ENCODE data around the gene CYSLTR2.
"Not testable (repeated sequence)": the region's sequence is repeated elsewhere in the genome, so short reads cannot be mapped to it uniquely, and the experiment has no call there.

The CYSLTR2 gene

GRCh38 chr13:48695776-48696175 lies 42.0 kb downstream of the CYSLTR2 start:
- Mint-ChIP-seq H3K9me3 (no peaks in the 10 kb centered on the region), H3K4me3 (no peak overlapping the region), H3K27me3 (ENCODE audit: low read depth) (no peaks in the 10 kb centered on the region), H3K4me1 (ENCODE audit: low read depth) (no peaks in the 10 kb centered on the region), H3K36me3 (ENCODE audit: low read depth) (peaks cover 2% of the 10 kb centered on the region), H3K27ac (no peak overlapping the region)

DNA sequence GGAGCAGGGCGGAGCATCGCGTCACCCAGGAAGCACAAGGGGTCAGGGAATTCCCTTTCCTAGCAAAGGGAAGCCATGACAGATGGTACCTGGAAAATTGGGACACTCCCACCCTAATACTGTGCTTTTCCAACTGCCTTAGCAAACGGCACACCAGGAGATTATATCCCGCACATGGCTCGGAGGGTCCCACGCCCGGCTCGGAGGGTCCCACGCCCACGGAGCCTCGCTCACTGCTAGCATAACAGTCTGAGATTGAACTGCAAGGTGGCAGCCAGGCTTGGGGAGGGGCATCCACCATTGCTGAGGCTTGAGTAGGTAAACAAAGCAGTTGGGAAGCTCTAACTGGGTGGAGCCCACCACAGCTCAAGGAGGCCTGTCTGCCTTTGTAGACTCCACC lies 42.9 kb downstream of the CYSLTR2 start:
- not testable (repeated sequence) for H3K27me3 Mint-ChIP-seq (ENCODE audit: low read depth); H3K4me1 Mint-ChIP-seq (ENCODE audit: low read depth); H3K9me3 Mint-ChIP-seq; H3K4me3 Mint-ChIP-seq; H3K27ac Mint-ChIP-seq; H3K36me3 Mint-ChIP-seq (ENCODE audit: low read depth)

GRCh38 chr13:48707405-48707804 lies 53.7 kb downstream of the CYSLTR2 start:
- Mint-ChIP-seq H3K27ac (no peak overlapping the region), H3K4me3 (no peak overlapping the region), H3K9me3 (peaks cover 22% of the 10 kb centered on the region), H3K27me3 (ENCODE audit: low read depth) (no peaks in the 10 kb centered on the region), H3K4me1 (ENCODE audit: low read depth) (peaks cover 4% of the 10 kb centered on the region), H3K36me3 (ENCODE audit: low read depth) (no peaks in the 10 kb centered on the region)

DNA sequence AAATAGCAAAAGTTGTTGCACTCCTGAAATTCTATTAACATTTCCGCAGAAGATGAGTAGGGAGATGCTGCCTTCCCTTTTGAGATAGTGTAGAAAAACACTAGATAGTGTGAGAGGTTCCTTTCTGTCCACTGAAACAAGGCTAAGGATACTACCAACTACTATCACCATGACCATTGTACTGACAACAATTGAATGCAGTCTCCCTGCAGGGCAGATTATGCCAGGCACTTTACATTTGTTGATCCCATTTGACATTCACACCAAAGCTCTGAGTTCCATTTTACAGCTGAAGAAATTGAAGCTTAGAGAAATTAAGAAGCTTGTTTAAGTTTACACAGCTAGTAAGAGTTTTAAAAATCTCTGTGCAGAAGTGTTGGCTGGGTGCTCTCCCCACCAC lies 55.0 kb downstream of the CYSLTR2 start:
- no peak overlapping the region for H3K4me3 Mint-ChIP-seq
- no peak overlapping the region for H3K27ac Mint-ChIP-seq
- peaks cover 4% of the 10 kb centered on the region for H3K4me1 Mint-ChIP-seq (ENCODE audit: low read depth)
- H3K9me3 Mint-ChIP-seq: peaks cover 25% of the 10 kb centered on the region
- peaks cover 1% of the 10 kb centered on the region for H3K36me3 Mint-ChIP-seq (ENCODE audit: low read depth)
- no peaks in the 10 kb centered on the region for H3K27me3 Mint-ChIP-seq (ENCODE audit: low read depth)

GRCh38 chr13:48709213-48709612 lies 55.5 kb downstream of the CYSLTR2 start:
- H3K9me3 Mint-ChIP-seq: peaks cover 28% of the 10 kb centered on the region
- H3K4me3 Mint-ChIP-seq: no peak overlapping the region

DNA sequence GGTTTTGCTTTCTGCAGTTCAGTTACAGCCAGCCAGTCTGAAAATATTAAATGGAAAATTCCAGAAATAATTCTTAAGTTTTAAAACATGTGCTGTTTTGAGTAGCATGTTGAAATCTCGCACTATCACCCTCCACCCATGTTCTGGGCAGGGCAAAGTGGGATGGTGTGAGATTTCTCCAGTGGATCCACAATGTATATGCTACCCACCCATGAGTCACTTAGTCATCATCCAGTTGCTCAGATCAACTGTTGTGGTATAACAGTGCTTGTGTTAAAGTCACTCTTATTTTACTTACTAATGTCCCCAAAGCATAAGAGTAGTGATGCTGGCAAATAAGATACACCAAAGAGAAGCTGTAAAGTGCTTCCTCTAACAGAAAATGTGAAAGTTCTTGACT lies 56.4 kb downstream of the CYSLTR2 start:
- Mint-ChIP-seq H3K4me1 (ENCODE audit: low read depth) (peaks cover 4% of the 10 kb centered on the region), H3K4me3 (no peak overlapping the region), H3K36me3 (ENCODE audit: low read depth) (peaks cover 2% of the 10 kb centered on the region), H3K27me3 (ENCODE audit: low read depth) (no peaks in the 10 kb centered on the region), H3K9me3 (peaks cover 20% of the 10 kb centered on the region), H3K27ac (no peak overlapping the region)

More at GRCh38 chr13:48709213-48709612, 55.5 kb downstream of the CYSLTR2 start:
- Mint-ChIP-seq H3K4me1 (ENCODE audit: low read depth) (peaks cover 4% of the 10 kb centered on the region), H3K27ac (no peak overlapping the region), H3K27me3 (ENCODE audit: low read depth) (no peaks in the 10 kb centered on the region), H3K36me3 (ENCODE audit: low read depth) (peaks cover 2% of the 10 kb centered on the region)

DNA sequence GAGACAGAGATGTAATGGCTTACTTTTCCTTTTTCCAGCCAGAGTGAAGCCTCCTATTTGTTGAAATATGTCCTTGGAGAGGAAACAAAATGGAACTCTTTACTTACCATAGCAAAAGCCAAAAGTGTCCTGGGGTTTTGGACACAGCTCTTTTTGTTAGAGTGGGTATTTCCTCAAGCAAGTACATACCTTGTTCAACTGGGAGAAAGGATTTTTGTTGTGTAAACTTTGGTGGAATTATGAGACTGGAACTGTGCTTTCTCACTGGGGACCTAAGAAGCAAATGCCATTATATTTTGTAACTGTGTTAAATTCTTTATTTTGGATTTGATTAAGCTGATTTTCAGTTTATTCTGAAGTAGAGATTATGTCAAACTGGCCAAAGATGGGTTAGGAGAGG lies 58.4 kb downstream of the CYSLTR2 start:
- H3K27ac Mint-ChIP-seq: no peak overlapping the region
- no peaks in the 10 kb centered on the region for H3K27me3 Mint-ChIP-seq (ENCODE audit: low read depth)
- H3K4me1 Mint-ChIP-seq (ENCODE audit: low read depth): peaks cover 4% of the 10 kb centered on the region
- peaks cover 33% of the 10 kb centered on the region for H3K9me3 Mint-ChIP-seq
- H3K36me3 Mint-ChIP-seq (ENCODE audit: low read depth): peaks cover 2% of the 10 kb centered on the region
- H3K4me3 Mint-ChIP-seq: no peak overlapping the region

GRCh38 chr13:48715977-48716376 lies 62.2 kb downstream of the CYSLTR2 start:
- Mint-ChIP-seq H3K4me3 (no peak overlapping the region), H3K9me3 (peaks cover 40% of the 10 kb centered on the region), H3K27ac (no peak overlapping the region), H3K27me3 (ENCODE audit: low read depth) (no peaks in the 10 kb centered on the region), H3K4me1 (ENCODE audit: low read depth) (no peaks in the 10 kb centered on the region), H3K36me3 (ENCODE audit: low read depth) (peaks cover 2% of the 10 kb centered on the region)

DNA sequence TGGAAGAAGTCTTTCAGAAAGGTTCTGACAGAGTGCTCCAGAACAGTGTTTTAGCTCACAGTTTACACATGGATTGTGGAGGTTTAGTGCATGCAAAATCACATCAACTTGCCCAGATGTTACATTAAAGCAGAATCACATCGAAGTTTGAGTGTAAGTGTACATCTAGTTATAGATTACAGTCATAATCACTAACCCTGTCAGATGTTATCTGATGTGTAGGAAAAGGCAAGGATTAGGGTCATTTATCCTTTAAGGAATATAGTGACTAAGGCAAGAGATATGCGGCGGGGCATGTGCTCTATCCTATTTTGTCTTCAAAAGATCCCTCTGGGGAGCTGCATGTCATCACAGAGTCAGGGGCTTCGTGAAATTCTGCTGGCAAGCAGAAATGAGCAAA lies 66.9 kb downstream of the CYSLTR2 start:
- Mint-ChIP-seq H3K4me3 (no peak overlapping the region), H3K9me3 (peaks cover 26% of the 10 kb centered on the region), H3K4me1 (ENCODE audit: low read depth) (no peaks in the 10 kb centered on the region), H3K36me3 (ENCODE audit: low read depth) (no peaks in the 10 kb centered on the region), H3K27ac (no peak overlapping the region), H3K27me3 (ENCODE audit: low read depth) (peaks cover 7% of the 10 kb centered on the region)

- Mint-ChIP-seq H3K36me3 (ENCODE audit: low read depth) (no peaks in the 10 kb centered on the region), H3K27me3 (ENCODE audit: low read depth) (peaks cover 7% of the 10 kb centered on the region), H3K9me3 (peaks cover 7% of the 10 kb centered on the region), H3K4me1 (ENCODE audit: low read depth) (no peaks in the 10 kb centered on the region), H3K27ac (no peak overlapping the region), H3K4me3 (no peak overlapping the region)
These were observed 69.4 kb downstream of the CYSLTR2 start for GRCh38 chr13:48723168-48723567.

GRCh38 chr13:48725271-48725670 lies 71.5 kb downstream of the CYSLTR2 start:
- Mint-ChIP-seq H3K4me3 (no peak overlapping the region), H3K36me3 (ENCODE audit: low read depth) (no peaks in the 10 kb centered on the region), H3K27me3 (ENCODE audit: low read depth) (peaks cover 7% of the 10 kb centered on the region), H3K4me1 (ENCODE audit: low read depth) (no peaks in the 10 kb centered on the region), H3K27ac (no peak overlapping the region), H3K9me3 (peaks cover 4% of the 10 kb centered on the region)

GRCh38 chr13:48726711-48727110 lies 73.0 kb downstream of the CYSLTR2 start:
- Mint-ChIP-seq H3K4me3 (no peak overlapping the region), H3K27me3 (ENCODE audit: low read depth) (peaks cover 13% of the 10 kb centered on the region), H3K27ac (no peak overlapping the region), H3K4me1 (ENCODE audit: low read depth) (no peaks in the 10 kb centered on the region), H3K36me3 (ENCODE audit: low read depth) (no peaks in the 10 kb centered on the region), H3K9me3 (peaks cover 4% of the 10 kb centered on the region)

DNA sequence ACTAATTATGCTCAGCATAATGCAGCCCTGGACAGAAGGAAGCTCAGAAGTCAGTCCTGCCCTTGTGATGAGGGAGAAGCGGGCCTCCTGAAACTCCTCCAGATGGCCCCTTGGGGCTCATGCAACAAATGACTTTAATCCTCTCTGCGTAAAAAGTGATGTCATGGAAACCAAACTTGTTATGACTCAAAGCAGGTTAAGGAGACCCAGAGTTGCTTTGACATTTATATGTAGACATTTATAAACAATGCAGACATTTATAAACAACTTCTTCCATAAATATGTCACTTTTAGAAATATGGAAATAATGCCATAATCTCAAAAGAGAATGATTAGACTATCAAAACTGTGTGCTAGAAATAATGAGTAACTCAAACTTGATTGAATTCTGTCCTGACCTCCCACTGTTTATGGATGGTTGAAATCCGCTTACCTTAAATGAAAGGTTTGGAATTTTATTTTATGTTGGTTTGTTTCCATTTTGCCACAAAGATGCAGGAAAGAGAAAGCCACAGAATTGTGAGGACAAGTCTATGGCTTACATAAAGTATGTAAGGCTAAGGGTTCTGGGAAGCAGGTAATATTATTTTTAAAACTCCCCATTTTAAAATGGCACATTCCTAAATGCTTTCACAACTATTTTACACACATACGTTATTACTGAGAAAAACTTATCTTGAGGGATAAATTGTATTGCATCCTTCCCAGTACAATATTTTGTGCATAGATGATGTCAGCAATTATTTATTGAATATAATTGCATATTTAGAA lies 73.7 kb downstream of the CYSLTR2 start:
- Mint-ChIP-seq H3K36me3 (ENCODE audit: low read depth) (no peaks in the 10 kb centered on the region), H3K27me3 (ENCODE audit: low read depth) (peaks cover 9% of the 10 kb centered on the region), H3K4me1 (ENCODE audit: low read depth) (peaks cover 2% of the 10 kb centered on the region), H3K27ac (no peak overlapping the region), H3K4me3 (no peak overlapping the region), H3K9me3 (no peaks in the 10 kb centered on the region)

- Mint-ChIP-seq H3K27ac (no peak overlapping the region), H3K9me3 (no peaks in the 10 kb centered on the region), H3K4me1 (ENCODE audit: low read depth) (peaks cover 2% of the 10 kb centered on the region), H3K36me3 (ENCODE audit: low read depth) (no peaks in the 10 kb centered on the region), H3K27me3 (ENCODE audit: low read depth) (peaks cover 9% of the 10 kb centered on the region), H3K4me3 (no peak overlapping the region)
These were observed 74.5 kb downstream of the CYSLTR2 start for GRCh38 chr13:48728226-48728625.

DNA sequence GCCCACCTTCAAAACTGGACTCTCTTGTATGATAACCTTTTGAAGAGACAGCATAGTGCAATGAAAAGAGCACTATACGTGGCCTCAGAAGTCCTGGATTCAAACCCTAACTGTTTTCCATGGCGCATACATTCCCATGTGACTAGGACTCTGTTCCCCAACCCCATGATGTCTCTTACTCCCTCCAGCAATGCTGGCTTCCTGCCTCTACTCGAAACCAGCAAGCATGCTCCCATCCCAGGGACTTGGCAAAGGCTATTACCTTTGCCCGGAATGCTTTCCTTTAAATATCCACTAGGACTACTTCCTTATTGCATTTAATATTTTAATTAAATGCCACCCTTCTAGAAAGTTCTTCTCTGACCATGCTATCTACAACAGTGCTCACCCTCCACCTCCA lies 75.1 kb downstream of the CYSLTR2 start:
- Mint-ChIP-seq H3K36me3 (ENCODE audit: low read depth) (no peaks in the 10 kb centered on the region), H3K27ac (no peak overlapping the region), H3K4me1 (ENCODE audit: low read depth) (peaks cover 2% of the 10 kb centered on the region)

DNA sequence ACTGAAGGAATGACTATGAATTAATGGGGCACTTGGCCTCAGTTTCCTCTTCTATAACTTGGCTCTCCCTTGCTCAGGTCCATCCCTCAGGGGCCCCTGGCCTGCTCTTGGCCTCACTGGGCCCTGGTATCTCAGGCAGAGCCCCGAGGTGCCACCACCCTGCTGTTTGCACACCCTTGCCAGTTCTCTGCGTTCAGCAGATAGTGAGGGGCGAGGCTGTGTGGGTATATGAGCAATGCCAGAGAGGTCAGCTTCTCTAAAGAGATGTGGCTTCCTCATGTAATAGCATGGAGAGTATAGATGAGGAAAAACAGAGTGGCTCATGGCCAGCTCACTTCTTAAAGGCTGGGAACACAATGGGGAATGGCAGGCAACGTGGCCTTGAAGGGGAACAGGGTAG lies 76.1 kb downstream of the CYSLTR2 start:
- Mint-ChIP-seq H3K27me3 (ENCODE audit: low read depth) (peaks cover 6% of the 10 kb centered on the region), H3K4me1 (ENCODE audit: low read depth) (peaks cover 2% of the 10 kb centered on the region), H3K36me3 (ENCODE audit: low read depth) (no peaks in the 10 kb centered on the region), H3K27ac (no peak overlapping the region), H3K4me3 (no peak overlapping the region), H3K9me3 (no peaks in the 10 kb centered on the region)

More for the DNA sequence above, 75.1 kb downstream of the CYSLTR2 start:
- no peaks in the 10 kb centered on the region for H3K9me3 Mint-ChIP-seq
- H3K27me3 Mint-ChIP-seq (ENCODE audit: low read depth): peaks cover 9% of the 10 kb centered on the region
- H3K4me3 Mint-ChIP-seq: no peak overlapping the region
